A549 (cell line): ENCODE measurements around the gene ARHGAP10. TPM values are rescaled to one million over a fixed set of nuclear protein-coding genes. Genes with fewer than 3 reads are reported as not detected.

ENCODE experiments used
- ATAC-seq, 2 experiments: fragments of 200-7000 bp in 1 of 2; fragments of >200 bp in 1 of 2; cut with Nextera tagmentation in 1 of 2; cut with Tn5 transposase in 1 of 2; 3 replicates each; pipeline versions ENCODE4 v1.8.0 to v1.9.1; 2018 to 2020; ENCODE audit warnings: mild to moderate bottlenecking in 1 of 2, moderate library complexity in 1 of 2
- CTCF ChIA-PET: fragments of 300-600 bp; sonication (Branson Sonifier 250); formaldehyde crosslinking; extraction: SDS; loops from one replicate; lab custom pipeline; 2021; ENCODE audit warnings: antibody characterized with exemption, inconsistent platforms; lab: Yijun Ruan, JAX
- POLR2A ChIA-PET: fragments of 350-600 bp; formaldehyde crosslinking; extraction: SDS; loops from one replicate; lab custom pipeline; 2021; ENCODE audit warnings: antibody characterized with exemption, inconsistent platforms; lab: Yijun Ruan, JAX
- DNase-seq, 2 experiments: peaks; one replicate each; pipeline versions ENCODE4 v3.0.0 to v3.0.0-alpha.2; 2011 to 2016; ENCODE audit warnings: low read depth in 1 of 2, low spot score in 1 of 2
- FAIRE-seq: peaks from 2 replicates; lab custom pipeline; 2011; peaks lifted over from hg19 to GRCh38; lab: Jason Lieb, UNC
- H3K27ac ChIP-seq, 2 experiments: fragments of >200 bp; sonication (Bioruptor Twin); formaldehyde crosslinking; 3 replicates each; pipeline ENCODE4 v1.5.1; 2016 to 2017
- H3K4me1 ChIP-seq: fragments of >200 bp; sonication (Bioruptor Twin); formaldehyde crosslinking; 3 replicates; pipeline ENCODE4 v1.6.1; 2016
- H3K4me2 ChIP-seq: fragments of >200 bp; sonication (Bioruptor Twin); formaldehyde crosslinking; 3 replicates; pipeline ENCODE4 v1.6.1; 2016
- H3K4me3 ChIP-seq: fragments of >200 bp; sonication (Bioruptor Twin); formaldehyde crosslinking; 3 replicates; pipeline ENCODE4 v1.5.1; 2016
- H3K9me3 ChIP-seq: fragments of >200 bp; sonication (Bioruptor Twin); formaldehyde crosslinking; 3 replicates; pipeline ENCODE4 v1.6.1; 2016
- CHD4 ChIP-seq: fragments of 200-600 bp; sonication (generic); IDR thresholded peaks from 2 replicates; pipeline ENCODE4 v1.6.1; 2016; ENCODE audit warnings: antibody characterized with exemption, mild to moderate bottlenecking, borderline replicate concordance
- EP300 ChIP-seq, 2 experiments: fragments of >200 bp; sonication (Bioruptor Twin); formaldehyde crosslinking; IDR thresholded peaks; 2 replicates in 1 of 2; 3 replicates in 1 of 2; pipeline ENCODE4 v1.6.1; 2016 to 2017
- ESRRA ChIP-seq: fragments of 150-350 bp; IDR thresholded peaks from 2 replicates; pipeline ENCODE4 v1.6.1; 2014; ENCODE audit warnings: mild to moderate bottlenecking, low read length, borderline replicate concordance
- FOSL2 ChIP-seq, 2 experiments: fragments of 450-650 bp in 1 of 2; fragments of >200 bp in 1 of 2; sonication (Bioruptor Twin) in 1 of 2; formaldehyde crosslinking; IDR thresholded peaks; 2 replicates each; pipeline versions ENCODE4 v1.5.0 to v1.6.1; 2016 to 2020; ENCODE audit warnings: mild to moderate bottlenecking in 1 of 2, moderate library complexity in 1 of 2
- FOXS1 ChIP-seq: fragments of 250-450 bp; sonication (Bioruptor Pico); IDR thresholded peaks from 2 replicates; pipeline ENCODE4 v1.5.0; 2020; ENCODE audit warnings: mild to moderate bottlenecking, moderate library complexity
- HDAC2 ChIP-seq: fragments of 200-600 bp; sonication (generic); IDR thresholded peaks from 2 replicates; pipeline ENCODE4 v1.6.1; 2016
- HEYL ChIP-seq: fragments of 250-450 bp; sonication (Bioruptor Pico); IDR thresholded peaks from 2 replicates; pipeline ENCODE4 v1.8.0; 2021; ENCODE audit warnings: mild to moderate bottlenecking, moderate library complexity
- HOXA7 ChIP-seq: fragments of 250-450 bp; sonication (Bioruptor Pico); IDR thresholded peaks from 2 replicates; pipeline ENCODE4 v1.5.0; 2020; ENCODE audit warnings: mild to moderate bottlenecking, moderate library complexity
- JUN ChIP-seq, 2 experiments: fragments of >200 bp; sonication (Bioruptor Twin); formaldehyde crosslinking; IDR thresholded peaks; 2 replicates in 1 of 2; 3 replicates in 1 of 2; pipeline ENCODE4 v1.6.1; 2016 to 2017
- PHF8 ChIP-seq: fragments of 200-600 bp; sonication (generic); IDR thresholded peaks from 2 replicates; pipeline ENCODE4 v1.6.1; 2016; ENCODE audit warnings: low read depth, mild to moderate bottlenecking, antibody characterized with exemption, moderate library complexity, borderline replicate concordance
- RAD21 ChIP-seq, 2 experiments: fragments of >200 bp in 1 of 2; sonication (Bioruptor Twin) in 1 of 2; formaldehyde crosslinking in 1 of 2; IDR thresholded peaks in 1 of 2; conservative IDR thresholded peaks in 1 of 2; 2 replicates in 1 of 2; 3 replicates in 1 of 2; pipeline ENCODE4 v1.6.1; 2012 to 2018; ENCODE audit warnings: inconsistent platforms in 1 of 2
- RFX5 ChIP-seq: fragments of 450-650 bp; IDR thresholded peaks from 2 replicates; pipeline ENCODE4 v1.7.1; 2014; ENCODE audit warnings: antibody characterized with exemption, mild to moderate bottlenecking, moderate library complexity
- SMC3 ChIP-seq: fragments of >200 bp; sonication (Bioruptor Twin); formaldehyde crosslinking; IDR thresholded peaks from 3 replicates; pipeline ENCODE4 v1.6.1; 2018; ENCODE audit warnings: inconsistent platforms
- TFCP2L1 ChIP-seq: fragments of 250-450 bp; sonication (Bioruptor Pico); IDR thresholded peaks from 2 replicates; pipeline ENCODE4 v1.5.0; 2021; ENCODE audit warnings: mild to moderate bottlenecking
- ZC3H11A ChIP-seq: fragments of 450-650 bp; IDR thresholded peaks from 2 replicates; pipeline ENCODE4 v1.6.1; 2014; ENCODE audit warnings: antibody characterized with exemption, mild to moderate bottlenecking
- ZFP36 ChIP-seq: fragments of 450-650 bp; IDR thresholded peaks from 2 replicates; pipeline ENCODE4 v1.6.1; 2014; ENCODE audit warnings: borderline replicate concordance; ENCODE audit not compliant: partially characterized antibody
- WGBS: methylation state at CpG from one replicate; pipeline ENCODE4 v1.1.6; 2017; ENCODE audit errors: missing lambda C conversion rate; 5-methylcytosine and 5-hydroxymethylcytosine counted together
- polyA plus RNA-seq, 4 experiments: library from polyadenylated mRNA; depleted of rRNA in 3 of 4; stranded (reverse); fragments of >200 nt; fragmentation: RNase III in 1 of 4; extraction: RNeasy Plus Mini Kit Qiagen cat#74134 plus additional on column Dnase treatment in 1 of 4; gene quantifications; 2 replicates in 3 of 4; 3 replicates in 1 of 4; pipeline ENCODE4 v1.2.3, GENCODE V29; 2011 to 2017
- TF ChIP-seq, protein P1 (sequence below): IDR thresholded peaks from 2 replicates; pipeline ENCODE4 v1.6.1; 2012
- TF ChIP-seq, protein P2 (sequence below): fragments of 450-650 bp; IDR thresholded peaks from 2 replicates; pipeline ENCODE4 v1.6.1; 2014; ENCODE audit warnings: antibody characterized with exemption
- TF ChIP-seq, protein P3 (sequence below): IDR thresholded peaks from 2 replicates; pipeline ENCODE4 v1.6.1; 2012
- TF ChIP-seq, protein P4 (sequence below): IDR thresholded peaks from 2 replicates; pipeline ENCODE4 v1.6.1; 2012; ENCODE audit warnings: low read depth, borderline replicate concordance
- TF ChIP-seq, protein P5 (sequence below): fragments of 250-450 bp; sonication (Bioruptor Pico); IDR thresholded peaks from 2 replicates; pipeline ENCODE4 v1.5.0; 2021; ENCODE audit warnings: mild to moderate bottlenecking, moderate library complexity, borderline replicate concordance
- TF ChIP-seq, protein P6 (sequence below): fragments of 250-450 bp; sonication (Bioruptor Pico); IDR thresholded peaks from 2 replicates; pipeline ENCODE4 v1.5.0; 2020; ENCODE audit warnings: low read depth, mild to moderate bottlenecking, moderate library complexity

Gene ARHGAP10
- polyA plus RNA-seq, 2 of the 4 experiments (the other 2 are of a cell fraction), result 7.0 to 7.2 TPM

DNA sequence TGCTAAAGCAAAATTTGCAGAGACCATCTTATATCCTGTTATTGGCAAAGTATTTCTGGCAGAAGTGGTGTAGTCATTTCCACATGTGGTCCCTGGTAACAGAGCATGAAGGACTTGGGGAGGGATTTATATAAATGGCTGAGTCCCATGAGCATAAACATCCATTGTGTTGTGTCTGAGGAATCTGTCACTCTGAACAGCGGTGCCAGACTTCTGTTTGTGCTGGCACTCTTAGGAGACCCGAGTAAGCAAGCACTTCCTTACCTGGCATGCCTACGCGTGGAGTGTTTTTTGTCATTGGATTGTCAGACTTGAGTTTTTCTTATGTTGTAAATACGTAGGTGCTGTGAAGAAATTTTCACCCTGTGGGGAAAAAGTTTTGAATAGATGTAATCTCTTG lies 285.9 kb downstream of the ARHGAP10 start:
- TF ChIP-seq JUN (IDR thresholded peaks at IDR 0.05), result no peak
- no peak for TF ChIP-seq ZFP36
- TF ChIP-seq ZC3H11A, result no peak
- TF ChIP-seq EP300 (IDR thresholded peaks at IDR 0.05), result no peak
- TF ChIP-seq FOXS1 (CRISPR knock-in tag), result no peak
- no peak for TF ChIP-seq HOXA7 (CRISPR knock-in tag)
- TF ChIP-seq, protein P1, sequence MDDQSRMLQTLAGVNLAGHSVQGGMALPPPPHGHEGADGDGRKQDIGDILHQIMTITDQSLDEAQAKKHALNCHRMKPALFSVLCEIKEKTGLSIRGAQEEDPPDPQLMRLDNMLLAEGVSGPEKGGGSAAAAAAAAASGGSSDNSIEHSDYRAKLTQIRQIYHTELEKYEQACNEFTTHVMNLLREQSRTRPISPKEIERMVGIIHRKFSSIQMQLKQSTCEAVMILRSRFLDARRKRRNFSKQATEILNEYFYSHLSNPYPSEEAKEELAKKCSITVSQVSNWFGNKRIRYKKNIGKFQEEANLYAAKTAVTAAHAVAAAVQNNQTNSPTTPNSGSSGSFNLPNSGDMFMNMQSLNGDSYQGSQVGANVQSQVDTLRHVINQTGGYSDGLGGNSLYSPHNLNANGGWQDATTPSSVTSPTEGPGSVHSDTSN, result no peak
- TF ChIP-seq HDAC2, result no peak
- TF ChIP-seq ESRRA, result no peak
- FAIRE-seq (no peak), DNase-seq (no peak), ATAC-seq (no peak)
- CTCF ChIA-PET, result no interaction called here
- Histone ChIP-seq H3K27ac (no peak overlapping the region), H3K4me2 (no peak overlapping the region), H3K9me3 (no peaks in the 10 kb centered on the region), H3K4me1 (0 out of 3 replicates have a peak, but pooled peaks cover 3% of the 10 kb centered on the region), H3K4me3 (no peak overlapping the region)
- 84% methylated on average over 5 of the region's 5 CpGs for WGBS
- POLR2A ChIA-PET, result no interaction called here

DNA sequence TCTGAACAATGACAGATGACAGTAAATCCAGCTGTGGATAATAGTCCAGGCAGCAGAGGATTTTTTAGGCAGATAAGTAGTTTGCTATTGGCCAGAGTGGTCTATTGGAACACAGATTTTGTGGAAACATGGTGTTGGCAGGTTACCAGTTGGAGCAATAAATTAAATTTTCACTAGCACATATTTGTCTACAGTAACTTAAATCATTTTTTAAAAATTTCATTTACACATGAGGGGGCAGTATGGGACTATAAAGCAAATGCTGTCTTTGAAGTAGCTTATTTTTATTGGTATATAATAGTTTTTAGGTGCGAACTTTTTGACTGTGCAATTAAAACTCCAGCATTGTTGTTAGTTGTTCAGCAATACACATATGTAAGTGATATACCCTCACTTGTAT lies 289.8 kb downstream of the ARHGAP10 start:
- ATAC-seq, result no peak
- no peaks in the 10 kb centered on the region for H3K4me1 ChIP-seq
- ChIA-PET CTCF (no interaction called here), POLR2A (no interaction called here)
- no peak overlapping the region for H3K27ac ChIP-seq
- H3K9me3 ChIP-seq, result no peaks in the 10 kb centered on the region
- no peak for TF ChIP-seq RFX5
- TF ChIP-seq, protein P2, sequence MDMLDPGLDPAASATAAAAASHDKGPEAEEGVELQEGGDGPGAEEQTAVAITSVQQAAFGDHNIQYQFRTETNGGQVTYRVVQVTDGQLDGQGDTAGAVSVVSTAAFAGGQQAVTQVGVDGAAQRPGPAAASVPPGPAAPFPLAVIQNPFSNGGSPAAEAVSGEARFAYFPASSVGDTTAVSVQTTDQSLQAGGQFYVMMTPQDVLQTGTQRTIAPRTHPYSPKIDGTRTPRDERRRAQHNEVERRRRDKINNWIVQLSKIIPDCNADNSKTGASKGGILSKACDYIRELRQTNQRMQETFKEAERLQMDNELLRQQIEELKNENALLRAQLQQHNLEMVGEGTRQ, result no peak
- no peak for FAIRE-seq
- WGBS, result 87% methylated on average over 1 of the region's 1 CpG
- DNase-seq, result no peak
- H3K4me3 ChIP-seq, result no peak overlapping the region
- no peak overlapping the region for H3K4me2 ChIP-seq

DNA sequence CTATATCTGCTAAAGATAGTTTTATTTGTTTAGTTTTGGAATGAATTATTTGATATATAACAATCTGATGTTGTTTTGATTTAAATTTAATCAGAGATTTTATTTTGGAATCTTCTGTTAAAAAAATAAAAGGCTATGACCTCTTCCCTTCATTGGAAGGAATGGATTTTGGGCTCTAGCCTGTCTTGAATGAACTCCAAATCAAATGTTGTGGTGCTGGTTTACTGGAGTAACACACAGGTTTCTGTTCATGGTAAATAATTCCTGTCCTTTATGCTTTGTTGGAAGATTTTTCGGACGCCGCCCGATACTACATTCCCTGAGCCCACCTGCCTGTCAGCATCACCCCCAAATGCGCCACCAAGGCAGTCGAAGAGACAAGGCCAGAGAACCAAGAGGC lies 291.1 kb downstream of the ARHGAP10 start:
- POLR2A ChIA-PET, result no interaction called here
- H3K4me2 ChIP-seq, result no peak overlapping the region
- H3K9me3 ChIP-seq, result no peaks in the 10 kb centered on the region
- 92% methylated on average over 6 of the region's 6 CpGs for WGBS
- no peaks in the 10 kb centered on the region for H3K4me1 ChIP-seq
- no peak overlapping the region for H3K4me3 ChIP-seq
- no peak overlapping the region for H3K27ac ChIP-seq
- ATAC-seq, result no peak
- DNase-seq, result no peak
- CTCF ChIA-PET, result no interaction called here
- no peak for TF ChIP-seq TFCP2L1
- TF ChIP-seq PHF8, result no peak
- TF ChIP-seq SMC3, result no peak
- TF ChIP-seq, protein P3, sequence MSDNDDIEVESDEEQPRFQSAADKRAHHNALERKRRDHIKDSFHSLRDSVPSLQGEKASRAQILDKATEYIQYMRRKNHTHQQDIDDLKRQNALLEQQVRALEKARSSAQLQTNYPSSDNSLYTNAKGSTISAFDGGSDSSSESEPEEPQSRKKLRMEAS, result no peak
- no peak for TF ChIP-seq CHD4
- TF ChIP-seq, protein P4, sequence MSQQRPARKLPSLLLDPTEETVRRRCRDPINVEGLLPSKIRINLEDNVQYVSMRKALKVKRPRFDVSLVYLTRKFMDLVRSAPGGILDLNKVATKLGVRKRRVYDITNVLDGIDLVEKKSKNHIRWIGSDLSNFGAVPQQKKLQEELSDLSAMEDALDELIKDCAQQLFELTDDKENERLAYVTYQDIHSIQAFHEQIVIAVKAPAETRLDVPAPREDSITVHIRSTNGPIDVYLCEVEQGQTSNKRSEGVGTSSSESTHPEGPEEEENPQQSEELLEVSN, result no peak
- TF ChIP-seq HEYL (CRISPR knock-in tag), result no peak
- no peak for TF ChIP-seq HOXA7 (CRISPR knock-in tag)
- FAIRE-seq, result no peak

DNA sequence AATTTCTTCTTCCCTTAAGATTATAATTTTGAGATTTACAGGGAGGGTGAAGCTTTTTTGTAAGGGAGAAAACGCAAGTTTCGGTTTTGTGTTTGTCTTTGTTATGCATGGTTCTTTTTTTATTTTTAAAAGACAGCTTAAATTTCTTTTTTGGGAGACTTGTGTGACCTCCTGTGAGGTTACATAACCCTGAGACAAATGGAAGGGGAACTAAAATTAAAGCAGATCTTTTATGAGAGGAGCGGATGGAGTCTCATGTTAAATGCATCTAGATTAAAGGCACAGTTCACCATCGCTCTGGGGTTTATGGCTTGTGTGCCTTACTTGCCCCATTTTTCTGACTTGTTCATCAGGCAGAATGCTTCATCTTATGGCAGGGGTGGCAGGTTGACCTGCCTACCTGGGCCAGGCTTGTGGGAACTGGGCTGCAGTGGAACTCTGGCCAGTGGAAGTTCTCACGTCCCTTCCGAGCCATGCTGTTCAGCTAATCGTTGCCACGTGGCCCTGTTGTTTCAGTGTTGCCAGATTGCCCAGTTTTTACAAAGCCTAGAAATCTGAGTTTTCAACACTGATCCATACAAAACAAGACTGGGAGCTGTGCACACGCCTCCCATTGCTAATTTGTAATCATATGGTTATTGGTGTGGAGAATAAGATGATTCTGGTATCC lies 291.8 kb downstream of the ARHGAP10 start:
- H3K4me2 ChIP-seq, result no peak overlapping the region
- CTCF ChIA-PET, result no interaction called here
- POLR2A ChIA-PET, result no interaction called here
- DNase-seq, result no peak
- ATAC-seq, result no peak
- H3K4me3 ChIP-seq, result no peak overlapping the region
- WGBS, result 92% methylated on average over 9 of the region's 9 CpGs
- H3K27ac ChIP-seq, result no peak overlapping the region
- no peak for FAIRE-seq
- peaks cover 3% of the 10 kb centered on the region; the same call in 2 of the 3 replicates for H3K9me3 ChIP-seq
- H3K4me1 ChIP-seq, result no peaks in the 10 kb centered on the region
- TF ChIP-seq, protein P2, result no peak
- TF ChIP-seq ESRRA (no peak), HOXA7 (CRISPR knock-in tag) (no peak), JUN (IDR thresholded peaks at IDR 0.05) (no peak), FOSL2 (IDR thresholded peaks at IDR 0.05) (no peak), FOSL2 (CRISPR knock-in tag; IDR thresholded peaks at IDR 0.05) (no peak), RAD21 (conservative IDR thresholded peaks at IDR 0.05 in 1 of 2, IDR thresholded peaks at IDR 0.05 in 1 of 2) (no peak)
- TF ChIP-seq, protein P5, sequence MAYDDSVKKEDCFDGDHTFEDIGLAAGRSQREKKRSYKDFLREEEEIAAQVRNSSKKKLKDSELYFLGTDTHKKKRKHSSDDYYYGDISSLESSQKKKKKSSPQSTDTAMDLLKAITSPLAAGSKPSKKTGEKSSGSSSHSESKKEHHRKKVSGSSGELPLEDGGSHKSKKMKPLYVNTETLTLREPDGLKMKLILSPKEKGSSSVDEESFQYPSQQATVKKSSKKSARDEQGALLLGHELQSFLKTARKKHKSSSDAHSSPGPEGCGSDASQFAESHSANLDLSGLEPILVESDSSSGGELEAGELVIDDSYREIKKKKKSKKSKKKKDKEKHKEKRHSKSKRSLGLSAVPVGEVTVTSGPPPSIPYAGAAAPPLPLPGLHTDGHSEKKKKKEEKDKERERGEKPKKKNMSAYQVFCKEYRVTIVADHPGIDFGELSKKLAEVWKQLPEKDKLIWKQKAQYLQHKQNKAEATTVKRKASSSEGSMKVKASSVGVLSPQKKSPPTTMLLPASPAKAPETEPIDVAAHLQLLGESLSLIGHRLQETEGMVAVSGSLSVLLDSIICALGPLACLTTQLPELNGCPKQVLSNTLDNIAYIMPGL (CRISPR knock-in tag), result no peak
- TF ChIP-seq, protein P6, sequence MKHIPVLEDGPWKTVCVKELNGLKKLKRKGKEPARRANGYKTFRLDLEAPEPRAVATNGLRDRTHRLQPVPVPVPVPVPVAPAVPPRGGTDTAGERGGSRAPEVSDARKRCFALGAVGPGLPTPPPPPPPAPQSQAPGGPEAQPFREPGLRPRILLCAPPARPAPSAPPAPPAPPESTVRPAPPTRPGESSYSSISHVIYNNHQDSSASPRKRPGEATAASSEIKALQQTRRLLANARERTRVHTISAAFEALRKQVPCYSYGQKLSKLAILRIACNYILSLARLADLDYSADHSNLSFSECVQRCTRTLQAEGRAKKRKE, result no peak
- TF ChIP-seq, protein P3, result no peak
